CD4-positive, CD25-positive, alpha-beta regulatory T cell (primary cell): Measurements from ENCODE around the gene TH. TPM values are rescaled to one million over a fixed set of nuclear protein-coding genes. Genes with fewer than 3 reads are reported as not detected.

Experiments
- ATAC-seq, 2 donors: fragments of 150-1000 bp; cut with Tn5 transposase; one replicate each; pipeline ENCODE4 v1.10.0; 2021; ENCODE audit warnings: low read depth in 2 of 2, moderate number of reproducible peaks in 2 of 2, moderate library complexity in 1 of 2
- DNase-seq, 3 donors: peaks; one replicate each; pipeline versions ENCODE4 v3.0.0 to v3.0.0-alpha.2; 2012 to 2022; ENCODE audit warnings: mixed read lengths in 1 of 3
- H3K27ac ChIP-seq: one replicate; pipeline ENCODE4 v1.7.0; 2013; ENCODE audit warnings: mild to moderate bottlenecking, low read length; ENCODE audit not compliant: insufficient read depth, poor library complexity, severe bottlenecking
- H3K27me3 ChIP-seq: one replicate; pipeline ENCODE4 v1.7.0; 2013; ENCODE audit warnings: low read length; ENCODE audit not compliant: control insufficient read depth, insufficient read depth
- H3K36me3 ChIP-seq: one replicate; pipeline ENCODE4 v1.7.0; 2013; ENCODE audit warnings: mild to moderate bottlenecking, low read length, moderate library complexity; ENCODE audit not compliant: control insufficient read depth, insufficient read depth
- H3K4me1 ChIP-seq: 2 replicates; pipeline ENCODE4 v1.7.0; 2013; ENCODE audit warnings: mild to moderate bottlenecking, low read length; ENCODE audit not compliant: insufficient read depth, control insufficient read depth, poor library complexity, severe bottlenecking
- H3K4me3 ChIP-seq: one replicate; pipeline ENCODE4 v1.7.0; 2013; ENCODE audit warnings: low read depth, mild to moderate bottlenecking, low read length, moderate library complexity
- H3K9me3 ChIP-seq, 2 experiments: 1 replicate in 1 of 2; 2 replicates in 1 of 2; pipeline ENCODE4 v1.7.0; 2013; ENCODE audit warnings: low read length in 2 of 2, mild to moderate bottlenecking in 1 of 2, moderate library complexity in 1 of 2; ENCODE audit not compliant: control insufficient read depth in 2 of 2
- H3K27ac Mint-ChIP-seq, 3 donors: one replicate each; pipeline ENCODE4 v1.8.0; 2020 to 2022; ENCODE audit warnings: mild to moderate bottlenecking in 3 of 3, mixed read lengths in 3 of 3, moderate library complexity in 2 of 3
- H3K27me3 Mint-ChIP-seq: one replicate; pipeline ENCODE4 v1.8.0; 2022; ENCODE audit warnings: mild to moderate bottlenecking, mixed read lengths
- H3K36me3 Mint-ChIP-seq: one replicate; pipeline ENCODE4 v1.8.0; 2020; ENCODE audit warnings: mixed read lengths
- H3K4me1 Mint-ChIP-seq, 4 donors: one replicate each; pipeline ENCODE4 v1.8.0; 2020 to 2022; ENCODE audit warnings: mixed read lengths in 4 of 4, mild to moderate bottlenecking in 1 of 4
- H3K4me3 Mint-ChIP-seq, 4 donors: one replicate each; pipeline ENCODE4 v1.8.0; 2020 to 2022; ENCODE audit warnings: mild to moderate bottlenecking in 4 of 4, mixed read lengths in 4 of 4, moderate library complexity in 3 of 4
- H3K9me3 Mint-ChIP-seq, 7 donors: one replicate each; pipeline ENCODE4 v1.8.0; 2020 to 2022; ENCODE audit warnings: mixed read lengths in 7 of 7, mild to moderate bottlenecking in 3 of 7, moderate library complexity in 2 of 7
- polyA plus RNA-seq, 4 donors: library from polyadenylated mRNA; unstranded; fragments of 300-500 nt; fragmentation: Illumina TruSeq; gene quantifications; one replicate each; pipeline ENCODE4 v1.2.3, GENCODE V29; 2021
- total RNA-seq: library from RNA; stranded (reverse); gene quantifications from one replicate; pipeline ENCODE4 v1.2.3, GENCODE V29; 2022

TH gene
- total and polyA plus RNA-seq, 5 donors from 2014 or later = not detected

GRCh38 chr11:2174361-2174760 is 2.7 kb upstream of the TH start:
- no peaks in the 10 kb centered on the region for H3K9me3 Mint-ChIP-seq
- no peaks in the 10 kb centered on the region for H3K9me3 ChIP-seq
- no peak for DNase-seq
- H3K27me3 ChIP-seq = no peaks in the 10 kb centered on the region
- no peak overlapping the region for H3K4me3 ChIP-seq
- H3K27ac ChIP-seq = no peak overlapping the region
- H3K36me3 Mint-ChIP-seq = no peaks in the 10 kb centered on the region
- ATAC-seq = no peak
- H3K4me3 Mint-ChIP-seq = no peak overlapping the region
- no peaks in the 10 kb centered on the region for H3K4me1 Mint-ChIP-seq
- H3K27me3 Mint-ChIP-seq = no peaks in the 10 kb centered on the region
- no peaks in the 10 kb centered on the region for H3K4me1 ChIP-seq
- no peak overlapping the region for H3K27ac Mint-ChIP-seq
- H3K36me3 ChIP-seq = no peaks in the 10 kb centered on the region

- Mint-ChIP-seq H3K27ac (no peak overlapping the region), H3K9me3 (no peaks in the 10 kb centered on the region), H3K27me3 (no peaks in the 10 kb centered on the region), H3K4me1 (no peaks in the 10 kb centered on the region), H3K36me3 (no peaks in the 10 kb centered on the region), H3K4me3 (no peak overlapping the region)
- Histone ChIP-seq H3K27me3 (no peaks in the 10 kb centered on the region), H3K27ac (no peak overlapping the region), H3K4me1 (no peaks in the 10 kb centered on the region), H3K4me3 (no peak overlapping the region), H3K9me3 (no peaks in the 10 kb centered on the region), H3K36me3 (no peaks in the 10 kb centered on the region)
- ATAC-seq (no peak), DNase-seq (no peak)
Measured at GRCh38 chr11:2173761-2174160, 2.1 kb upstream of the TH start.

- no peaks in the 10 kb centered on the region for H3K4me1 Mint-ChIP-seq
- no peak for ATAC-seq
Measured at GRCh38 chr11:2173150-2173693, 1.6 kb upstream of the TH start.

GRCh38 chr11:2172676-2173075 is 1.1 kb upstream of the TH start:
- H3K9me3 ChIP-seq = no peaks in the 10 kb centered on the region
- no peaks in the 10 kb centered on the region for H3K27me3 ChIP-seq
- H3K4me3 Mint-ChIP-seq = no peak overlapping the region
- no peaks in the 10 kb centered on the region for H3K36me3 ChIP-seq
- H3K4me3 ChIP-seq = no peak overlapping the region
- no peak overlapping the region for H3K27ac ChIP-seq
- ATAC-seq (no peak), DNase-seq (no peak)
- no peaks in the 10 kb centered on the region for H3K9me3 Mint-ChIP-seq
- no peaks in the 10 kb centered on the region for H3K27me3 Mint-ChIP-seq
- no peaks in the 10 kb centered on the region for H3K36me3 Mint-ChIP-seq
- no peaks in the 10 kb centered on the region for H3K4me1 Mint-ChIP-seq
- no peaks in the 10 kb centered on the region for H3K4me1 ChIP-seq
- H3K27ac Mint-ChIP-seq = no peak overlapping the region

More at GRCh38 chr11:2173150-2173693, 1.6 kb upstream of the TH start:
- Mint-ChIP-seq H3K36me3 (no peaks in the 10 kb centered on the region), H3K27ac (no peak overlapping the region), H3K4me3 (no peak overlapping the region), H3K9me3 (no peaks in the 10 kb centered on the region), H3K27me3 (no peaks in the 10 kb centered on the region)
- H3K4me1 ChIP-seq = no peaks in the 10 kb centered on the region
- DNase-seq = no peak
- no peaks in the 10 kb centered on the region for H3K27me3 ChIP-seq
- no peak overlapping the region for H3K4me3 ChIP-seq
- H3K27ac ChIP-seq = no peak overlapping the region
- H3K36me3 ChIP-seq = no peaks in the 10 kb centered on the region
- H3K9me3 ChIP-seq = no peaks in the 10 kb centered on the region

GRCh38 chr11:2169626-2170570 is 1.7 kb downstream of the TH start:
- H3K4me3 Mint-ChIP-seq = no peak overlapping the region
- no peak overlapping the region for H3K4me3 ChIP-seq
- no peak overlapping the region for H3K27ac Mint-ChIP-seq
- no peaks in the 10 kb centered on the region for H3K27me3 ChIP-seq
- ATAC-seq (no peak), DNase-seq (no peak)
- no peaks in the 10 kb centered on the region for H3K9me3 Mint-ChIP-seq
- H3K27ac ChIP-seq = no peak overlapping the region
- no peaks in the 10 kb centered on the region for H3K9me3 ChIP-seq
- no peaks in the 10 kb centered on the region for H3K27me3 Mint-ChIP-seq
- no peaks in the 10 kb centered on the region for H3K36me3 ChIP-seq
- H3K4me1 ChIP-seq = no peaks in the 10 kb centered on the region
- H3K4me1 Mint-ChIP-seq = no peaks in the 10 kb centered on the region
- no peaks in the 10 kb centered on the region for H3K36me3 Mint-ChIP-seq

- Mint-ChIP-seq H3K9me3 (no peaks in the 10 kb centered on the region), H3K27me3 (no peaks in the 10 kb centered on the region), H3K4me3 (no peak overlapping the region), H3K27ac (no peak overlapping the region), H3K36me3 (no peaks in the 10 kb centered on the region), H3K4me1 (no peaks in the 10 kb centered on the region)
- Histone ChIP-seq H3K36me3 (no peaks in the 10 kb centered on the region), H3K4me3 (no peak overlapping the region), H3K27ac (no peak overlapping the region), H3K4me1 (no peaks in the 10 kb centered on the region), H3K27me3 (no peaks in the 10 kb centered on the region), H3K9me3 (no peaks in the 10 kb centered on the region)
- no peak for ATAC-seq
- DNase-seq = no peak
Measured at GRCh38 chr11:2169005-2169378, 2.6 kb downstream of the TH start.

- H3K36me3 Mint-ChIP-seq = no peaks in the 10 kb centered on the region
- H3K27me3 ChIP-seq = no peaks in the 10 kb centered on the region
- H3K4me1 ChIP-seq = no peaks in the 10 kb centered on the region
- no peak overlapping the region for H3K27ac Mint-ChIP-seq
- no peak overlapping the region for H3K4me3 ChIP-seq
- no peaks in the 10 kb centered on the region for H3K9me3 Mint-ChIP-seq
- H3K4me3 Mint-ChIP-seq = no peak overlapping the region
- H3K9me3 ChIP-seq = no peaks in the 10 kb centered on the region
- ATAC-seq (no peak), DNase-seq (no peak)
- H3K36me3 ChIP-seq = no peaks in the 10 kb centered on the region
- H3K4me1 Mint-ChIP-seq = no peaks in the 10 kb centered on the region
- no peaks in the 10 kb centered on the region for H3K27me3 Mint-ChIP-seq
- H3K27ac ChIP-seq = no peak overlapping the region
Measured at GRCh38 chr11:2168286-2169004, 3.2 kb downstream of the TH start.
